ENCODE results near the gene REC114. TPM values are rescaled to one million over a fixed set of nuclear protein-coding genes. Genes with fewer than 3 reads are reported as not detected.

The REC114 gene
- total and polyA plus RNA-seq, 2 of the 8 experiments (the other 6 are each of a cell fraction or from before 2014, with no cell fraction given): 0.12 TPM; not detected in 1

- H4K91ac ChIP-seq (replicated peaks; ENCODE audit: insufficient read length, low read length): no peak overlapping the region
- ChIA-PET CTCF (ENCODE audit: partially characterized antibody) (no interaction called here), POLR2A (ENCODE audit: partially characterized antibody) (no interaction called here)
- no peaks in the 10 kb centered on the region for H3K23me2 ChIP-seq (ENCODE audit: low read depth, low read length)
- H3K56ac ChIP-seq (replicated peaks; ENCODE audit: insufficient read length, low read depth, low read length): no peak overlapping the region
- H2AFZ ChIP-seq (ENCODE audit: low read length): no peak overlapping the region
- no peak overlapping the region for H3K4ac ChIP-seq (replicated peaks; ENCODE audit: insufficient read length, low read depth, low read length)
- H3K18ac ChIP-seq (ENCODE audit: extremely low read depth, low read length): no peak overlapping the region
- no peak overlapping the region for H3K9ac ChIP-seq (replicated peaks in 1 of 4; ENCODE audit: extremely low read depth in 1 of 4, low read depth in 3 of 4, low read length in 3 of 4)
- 81% methylated on average over 3 of the region's 3 CpGs; no CpG with 5 or more reads in 1 of the 2 experiments for WGBS, 2 experiments (ENCODE audit: extremely low coverage in 1 of 2, insufficient coverage in 1 of 2, insufficient read length in 1 of 2, insufficient replicate concordance in 2 of 2, low coverage in 1 of 2, low lambda C conversion rate in 2 of 2, missing lambda C conversion rate in 1 of 2)
- no peak overlapping the region for H4K8ac ChIP-seq (ENCODE audit: extremely low read depth, insufficient read depth, low read length)
- no peak overlapping the region for H3K4me2 ChIP-seq (ENCODE audit: insufficient read depth in 1 of 2, low read depth in 2 of 2, low read length in 2 of 2)
- no peak overlapping the region for H2BK5ac ChIP-seq (ENCODE audit: low read depth, low read length)
- no peak overlapping the region for H2BK15ac ChIP-seq (ENCODE audit: low read length)
- no peak overlapping the region for H4K5ac ChIP-seq (ENCODE audit: insufficient read length, low read depth, low read length)
- no peak for DNase-seq (ENCODE audit: low read depth in 1 of 2, low spot score in 2 of 2)
- no peak overlapping the region for H2AK5ac ChIP-seq (ENCODE audit: low read depth, low read length)
- H3K27ac ChIP-seq (ENCODE audit: low read depth, low read length): no peak overlapping the region
- H3K9me3 ChIP-seq (ENCODE audit: insufficient read depth in 2 of 2, low read depth in 1 of 2, low read length in 1 of 2): no peaks in the 10 kb centered on the region
- no peak overlapping the region for H2BK120ac ChIP-seq (replicated peaks; ENCODE audit: low read depth, low read length)
- H3K36me3 ChIP-seq (ENCODE audit: control insufficient read depth in 2 of 4, insufficient read depth in 4 of 4, low read length in 3 of 4): no peaks in the 10 kb centered on the region
- no peaks in the 10 kb centered on the region for H3K79me2 ChIP-seq (ENCODE audit: control insufficient read depth in 1 of 2, insufficient read depth in 2 of 2, low read length in 2 of 2)
- H3K4me1 ChIP-seq (replicated peaks in 1 of 4; ENCODE audit: control insufficient read depth in 3 of 4, insufficient read depth in 4 of 4, low read length in 3 of 4): no peaks in the 10 kb centered on the region
- H3K23ac ChIP-seq (ENCODE audit: insufficient read length): no peak overlapping the region
- H2BK20ac ChIP-seq (ENCODE audit: low read length): no peak overlapping the region
- no peaks in the 10 kb centered on the region for H3K27me3 ChIP-seq (replicated peaks in 1 of 4; ENCODE audit: control insufficient read depth in 3 of 4, extremely low read depth in 1 of 4, insufficient read depth in 3 of 4, low read length in 3 of 4)
- H3K4me3 ChIP-seq (ENCODE audit: extremely low read depth in 1 of 4, insufficient read depth in 2 of 4, low read depth in 3 of 4, low read length in 4 of 4): no peak overlapping the region
- no peak for TF ChIP-seq CHD7 (IDR thresholded peaks at IDR 0.05; ENCODE audit: insufficient replicate concordance, low read length)
- no peak overlapping the region for H3K14ac ChIP-seq (ENCODE audit: insufficient read length)
- H4K20me1 ChIP-seq (replicated peaks in 1 of 2; ENCODE audit: control insufficient read depth in 1 of 2, insufficient read depth in 2 of 2, low read length in 2 of 2): no peaks in the 10 kb centered on the region
- H2BK12ac ChIP-seq (ENCODE audit: low read depth, low read length): no peak overlapping the region
- FAIRE-seq: no peak
- H3K79me1 ChIP-seq (ENCODE audit: low read depth, low read length): no peaks in the 10 kb centered on the region
These were observed 39.2 kb downstream of the REC114 start for GRCh38 chr15:73482166-73482565.
